Large intestine (tissue), 3 donors: ENCODE measurements around the gene TEDC1. TPM values are rescaled to one million over a fixed set of nuclear protein-coding genes. Genes with fewer than 3 reads are reported as not detected.
A peak's percentile ranks its signal among the peaks of the same experiment; 100 is the strongest.

Experiments used
- DNase-seq, 2 donors: peaks; one replicate each; pipeline versions ENCODE4 v3.0.0 to v3.0.0-alpha.2; 2013
- H3K27ac ChIP-seq: one replicate; pipeline ENCODE4 v1.5.1; 2013; ENCODE audit warnings: low read length
- H3K27me3 ChIP-seq: 2 replicates; pipeline ENCODE4 v1.6.1; 2013; ENCODE audit warnings: low read length; ENCODE audit not compliant: control insufficient read depth, insufficient read depth
- H3K36me3 ChIP-seq: 2 replicates; pipeline ENCODE4 v1.6.1; 2013; ENCODE audit warnings: low read length; ENCODE audit not compliant: control insufficient read depth, insufficient read depth
- H3K4me1 ChIP-seq: one replicate; pipeline ENCODE4 v1.6.1; 2013; ENCODE audit warnings: low read length; ENCODE audit not compliant: control insufficient read depth, insufficient read depth
- H3K4me3 ChIP-seq: one replicate; pipeline ENCODE4 v1.5.1; 2013; ENCODE audit warnings: low read length
- H3K9me3 ChIP-seq: one replicate; pipeline ENCODE4 v1.6.1; 2013; ENCODE audit warnings: mild to moderate bottlenecking, low read depth, low read length, moderate library complexity; ENCODE audit not compliant: control insufficient read depth
- whole genome bisulfite sequencing: methylation state at CpG from one replicate; pipeline ENCODE4 v1.1.5; 2013; ENCODE audit warnings: low lambda C conversion rate; ENCODE audit not compliant: insufficient coverage; 5-methylcytosine and 5-hydroxymethylcytosine counted together
- polyA plus RNA-seq: library from polyadenylated mRNA; unstranded; fragments of 120-200 nt; gene quantifications from one replicate; pipeline ENCODE4 v1.2.1, GENCODE V29; 2013

The TEDC1 gene
- polyA plus RNA-seq, 1 donor: 8.7 TPM

DNA sequence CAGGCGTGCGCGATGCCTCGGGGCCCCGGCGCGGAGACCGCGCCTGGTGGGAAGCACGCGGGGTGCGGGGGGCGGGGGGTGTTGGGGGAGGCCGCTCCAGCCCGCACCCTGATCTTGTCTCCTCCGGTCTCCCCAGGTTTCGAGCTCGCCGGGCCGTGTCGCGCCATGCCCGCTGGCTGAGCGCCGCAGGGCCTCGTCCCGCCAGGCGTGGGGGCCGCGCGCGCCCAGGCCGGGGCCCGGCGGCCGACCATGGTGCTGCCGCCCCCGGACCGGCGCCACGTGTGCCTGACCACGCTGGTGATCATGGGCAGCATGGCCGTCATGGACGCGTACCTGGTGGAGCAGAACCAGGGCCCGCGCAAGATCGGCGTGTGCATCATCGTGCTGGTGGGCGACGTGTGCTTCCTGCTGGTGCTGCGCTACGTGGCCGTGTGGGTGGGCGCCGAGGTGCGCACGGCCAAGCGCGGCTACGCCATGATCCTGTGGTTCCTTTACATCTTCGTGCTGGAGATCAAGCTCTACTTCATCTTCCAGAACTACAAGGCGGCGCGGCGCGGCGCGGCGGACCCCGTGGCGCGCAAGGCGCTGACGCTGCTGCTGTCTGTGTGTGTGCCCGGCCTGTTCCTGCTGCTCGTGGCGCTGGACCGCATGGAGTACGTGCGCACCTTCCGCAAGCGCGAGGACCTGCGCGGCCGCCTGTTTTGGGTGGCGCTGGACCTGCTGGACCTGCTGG, 37.7 kb downstream of the TEDC1 start:
- Histone ChIP-seq H3K27me3 (peaks cover 58% of the 10 kb centered on the region), H3K27ac (no peak overlapping the region), H3K4me1 (peaks cover 20% of the 10 kb centered on the region), H3K4me3 (peak overlapping the region; percentile 16), H3K9me3 (peaks cover 7% of the 10 kb centered on the region), H3K36me3 (no peaks in the 10 kb centered on the region)
- DNase-seq: no peak
- WGBS: no CpG with 5 or more reads among the region's 89 CpGs

DNA sequence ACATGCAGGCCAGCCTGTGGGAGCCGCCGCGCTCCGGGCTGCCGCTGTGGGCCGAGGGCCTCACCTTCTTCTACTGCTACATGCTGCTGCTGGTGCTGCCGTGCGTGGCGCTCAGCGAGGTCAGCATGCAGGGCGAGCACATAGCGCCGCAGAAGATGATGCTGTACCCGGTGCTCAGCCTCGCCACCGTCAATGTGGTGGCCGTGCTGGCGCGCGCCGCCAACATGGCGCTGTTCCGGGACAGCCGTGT, 38.2 kb downstream of the TEDC1 start:
- Histone ChIP-seq H3K36me3 (no peaks in the 10 kb centered on the region), H3K27me3 (peaks cover 53% of the 10 kb centered on the region), H3K27ac (no peak overlapping the region), H3K4me1 (peaks cover 20% of the 10 kb centered on the region), H3K4me3 (no peak overlapping the region), H3K9me3 (peaks cover 7% of the 10 kb centered on the region)
- WGBS: no CpG with 5 or more reads among the region's 24 CpGs
- peak in 1 of 2 donors; percentile 48 for DNase-seq

DNA sequence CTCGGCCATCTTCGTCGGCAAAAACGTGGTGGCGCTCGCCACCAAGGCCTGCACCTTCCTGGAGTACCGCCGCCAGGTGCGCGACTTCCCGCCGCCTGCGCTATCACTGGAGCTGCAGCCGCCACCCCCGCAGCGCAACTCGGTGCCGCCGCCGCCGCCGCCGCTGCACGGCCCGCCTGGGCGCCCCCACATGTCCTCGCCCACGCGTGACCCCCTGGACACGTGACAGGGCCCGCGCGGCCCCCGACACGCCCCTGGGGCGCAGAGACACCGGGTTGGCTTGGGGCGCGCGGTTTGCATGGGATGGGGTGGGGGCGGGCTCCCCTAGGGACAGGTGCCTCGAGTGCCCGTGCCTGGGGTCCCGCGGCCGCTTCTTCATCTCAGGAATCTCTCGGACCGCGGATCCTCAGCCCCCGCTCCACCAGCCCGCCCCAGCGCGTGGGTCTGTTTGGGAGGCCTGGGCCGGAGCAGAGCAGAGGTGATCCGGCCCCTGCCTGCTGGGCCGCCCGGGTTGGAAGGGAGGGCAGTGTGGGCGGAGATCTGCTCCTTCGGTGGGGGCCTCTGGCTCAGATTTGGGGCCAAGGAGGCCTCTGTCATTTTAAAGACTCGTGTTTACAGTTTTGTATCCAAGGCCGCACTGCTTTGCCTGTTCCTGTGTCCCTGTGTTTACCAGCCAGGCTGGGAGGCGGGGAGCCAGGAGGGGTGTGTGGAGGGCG, 38.7 kb downstream of the TEDC1 start:
- no CpG with 5 or more reads among the region's 63 CpGs for WGBS

DNA sequence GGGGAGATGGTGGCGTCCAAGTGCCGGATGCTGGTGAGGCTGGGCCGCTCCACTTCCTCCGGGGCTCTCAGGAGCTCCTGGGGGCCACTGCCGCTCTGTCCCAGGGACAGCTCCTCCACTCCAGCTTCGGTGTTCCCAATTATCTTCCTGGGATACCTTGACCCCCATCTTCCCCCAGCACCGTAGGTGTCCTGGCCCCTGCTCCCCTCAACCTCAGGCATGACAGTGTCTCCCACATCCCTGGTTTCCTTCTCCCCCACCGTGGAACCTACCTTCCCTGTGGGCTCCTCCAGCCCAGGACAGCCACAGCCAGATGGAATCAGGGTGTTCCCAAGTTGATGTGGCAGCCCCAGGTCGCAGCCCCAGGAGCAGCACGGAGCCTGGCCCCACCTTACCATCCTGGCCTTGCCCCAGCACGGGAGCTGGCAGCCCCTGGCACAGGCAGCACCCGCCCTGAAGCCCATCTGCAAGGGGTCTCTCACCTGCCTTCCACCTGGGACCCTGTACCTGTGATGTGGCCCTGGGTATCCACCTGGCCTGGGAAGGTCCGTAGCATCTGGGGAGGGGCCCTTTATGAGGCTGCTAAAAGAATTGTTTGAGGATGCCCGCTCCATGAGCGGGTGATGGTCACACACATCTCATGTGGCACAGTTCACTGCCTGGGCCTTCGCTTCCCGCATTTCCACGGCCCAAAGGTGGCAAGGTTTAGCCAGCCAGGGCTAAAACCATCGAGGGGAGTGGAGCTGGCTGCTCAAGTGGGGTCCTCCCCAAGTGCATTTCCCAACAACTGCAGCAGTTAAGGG, 39.4 kb downstream of the TEDC1 start:
- 52% methylated on average over 4 of the region's 19 CpGs for WGBS
- no peak for DNase-seq
- peaks cover 43% of the 10 kb centered on the region for H3K27me3 ChIP-seq
- H3K4me1 ChIP-seq: peaks cover 20% of the 10 kb centered on the region
- peaks cover 7% of the 10 kb centered on the region for H3K9me3 ChIP-seq
- H3K27ac ChIP-seq: no peak overlapping the region
- H3K4me3 ChIP-seq: no peak overlapping the region
- H3K36me3 ChIP-seq: no peaks in the 10 kb centered on the region

More for the DNA sequence above, 38.7 kb downstream of the TEDC1 start:
- Histone ChIP-seq H3K4me3 (no peak overlapping the region), H3K9me3 (peaks cover 7% of the 10 kb centered on the region), H3K36me3 (no peaks in the 10 kb centered on the region), H3K4me1 (peaks cover 20% of the 10 kb centered on the region), H3K27me3 (peaks cover 49% of the 10 kb centered on the region), H3K27ac (no peak overlapping the region)
- peak in 1 of 2 donors; percentile 41 for DNase-seq

DNA sequence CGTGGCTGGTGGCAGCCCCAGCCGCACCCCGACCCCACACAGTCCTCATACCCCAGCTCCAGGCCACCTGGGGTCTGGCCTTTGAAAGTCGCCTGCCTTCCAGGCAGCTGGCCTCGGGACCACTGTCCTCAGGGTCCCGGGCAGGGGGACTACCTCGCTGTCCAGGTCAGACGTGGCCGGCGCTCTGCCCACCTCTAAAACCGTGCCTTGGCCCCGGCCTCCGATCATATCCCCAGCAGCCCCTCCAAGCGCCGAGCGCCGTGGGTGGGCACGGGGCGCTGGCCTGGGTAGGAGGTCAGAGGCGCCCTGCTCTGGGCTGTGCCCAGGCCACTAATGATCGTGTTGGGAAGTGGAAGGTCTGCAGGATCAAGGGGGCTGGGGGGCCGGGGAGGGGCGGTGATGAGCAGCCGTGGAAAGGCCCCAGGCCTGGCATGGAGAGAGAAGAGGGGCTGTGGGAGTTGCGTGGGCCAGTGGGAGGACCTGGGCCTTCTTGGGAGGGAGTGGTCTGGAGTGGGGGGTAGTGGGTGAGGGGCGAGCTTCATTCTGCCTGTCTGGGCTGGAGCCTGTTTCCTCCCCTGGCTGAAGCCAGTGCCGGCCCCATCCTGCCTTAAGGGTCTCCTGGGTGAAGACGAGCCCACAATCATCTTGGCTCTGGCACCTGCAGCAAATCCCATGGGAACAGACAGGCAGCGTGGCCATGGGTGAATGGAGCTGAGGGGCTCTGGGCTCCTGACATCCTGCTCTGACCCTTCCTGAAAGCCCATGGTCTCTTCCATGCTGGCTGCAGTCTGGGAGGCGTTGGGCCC, 40.2 kb downstream of the TEDC1 start:
- peaks cover 36% of the 10 kb centered on the region for H3K27me3 ChIP-seq
- no peak overlapping the region for H3K27ac ChIP-seq
- no CpG with 5 or more reads among the region's 30 CpGs for WGBS
- H3K9me3 ChIP-seq: peaks cover 7% of the 10 kb centered on the region
- DNase-seq: no peak
- peaks cover 20% of the 10 kb centered on the region for H3K4me1 ChIP-seq
- H3K36me3 ChIP-seq: no peaks in the 10 kb centered on the region
- H3K4me3 ChIP-seq: no peak overlapping the region

DNA sequence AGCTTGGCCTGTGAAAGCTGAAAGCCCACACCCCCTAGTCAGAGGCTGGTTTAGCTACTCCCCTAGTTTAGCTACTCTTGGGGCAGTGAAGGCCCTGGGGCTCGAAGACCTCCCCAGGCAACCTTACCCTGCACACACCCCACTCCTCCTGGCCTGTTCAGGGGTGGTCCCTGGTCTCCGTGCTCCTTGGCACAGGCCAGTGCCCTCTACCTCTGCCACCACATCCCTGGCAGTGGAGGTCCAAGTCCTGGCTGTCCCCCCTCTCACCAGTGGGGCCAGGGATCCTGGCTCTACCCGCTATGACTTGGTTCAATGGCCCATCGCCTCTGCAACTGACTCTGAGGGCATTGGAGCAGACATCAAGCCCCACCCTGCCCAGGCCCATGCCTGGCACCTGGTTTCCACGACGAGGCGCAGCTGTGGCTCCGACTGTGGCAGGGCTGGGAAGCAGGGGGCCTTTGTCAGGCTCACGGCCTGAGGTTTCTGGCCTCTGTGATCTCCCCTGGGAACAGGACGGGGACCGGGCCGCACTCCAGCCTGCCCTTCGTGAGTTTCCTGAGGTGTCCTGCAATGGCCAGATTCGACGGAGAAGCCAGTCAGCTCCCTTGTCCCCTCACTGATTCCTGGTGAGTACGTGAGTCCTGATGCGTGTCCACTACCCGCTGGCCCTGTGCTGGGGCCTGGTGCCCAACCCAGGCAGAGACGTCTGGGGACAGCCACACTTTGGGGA, 41.0 kb downstream of the TEDC1 start:
- peaks cover 7% of the 10 kb centered on the region for H3K9me3 ChIP-seq
- no peak overlapping the region for H3K4me3 ChIP-seq
- no peak overlapping the region for H3K27ac ChIP-seq
- peaks cover 31% of the 10 kb centered on the region for H3K27me3 ChIP-seq
- H3K4me1 ChIP-seq: peaks cover 19% of the 10 kb centered on the region
- no peak for DNase-seq
- no peaks in the 10 kb centered on the region for H3K36me3 ChIP-seq
- WGBS: no CpG with 5 or more reads among the region's 19 CpGs

DNA sequence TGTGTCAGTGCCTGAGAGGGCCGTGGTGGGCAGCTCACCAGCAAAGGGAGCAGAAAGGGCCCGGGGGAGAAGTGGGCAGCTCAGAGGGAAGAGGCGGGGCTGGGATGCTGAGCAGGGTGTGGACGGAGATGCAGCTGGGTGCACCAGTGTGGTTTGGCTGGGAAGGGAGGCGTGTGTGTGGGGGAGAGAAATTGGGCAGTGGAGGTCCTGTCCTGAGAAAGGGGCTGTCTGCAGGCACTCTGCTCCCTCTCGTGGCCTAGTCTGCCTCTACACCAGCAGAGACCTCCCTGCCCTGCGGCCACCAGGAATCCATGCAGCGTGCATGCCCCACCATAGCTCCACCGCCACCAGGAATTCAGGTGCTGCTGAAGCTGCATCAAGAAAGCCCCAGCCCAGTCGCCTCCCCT, 41.7 kb downstream of the TEDC1 start:
- H3K27ac ChIP-seq: no peak overlapping the region
- H3K9me3 ChIP-seq: peaks cover 7% of the 10 kb centered on the region
- H3K27me3 ChIP-seq: peaks cover 25% of the 10 kb centered on the region
- no peak overlapping the region for H3K4me3 ChIP-seq
- no peak for DNase-seq
- H3K4me1 ChIP-seq: peaks cover 13% of the 10 kb centered on the region
- WGBS: 85% methylated on average over 2 of the region's 10 CpGs
- H3K36me3 ChIP-seq: no peaks in the 10 kb centered on the region

DNA sequence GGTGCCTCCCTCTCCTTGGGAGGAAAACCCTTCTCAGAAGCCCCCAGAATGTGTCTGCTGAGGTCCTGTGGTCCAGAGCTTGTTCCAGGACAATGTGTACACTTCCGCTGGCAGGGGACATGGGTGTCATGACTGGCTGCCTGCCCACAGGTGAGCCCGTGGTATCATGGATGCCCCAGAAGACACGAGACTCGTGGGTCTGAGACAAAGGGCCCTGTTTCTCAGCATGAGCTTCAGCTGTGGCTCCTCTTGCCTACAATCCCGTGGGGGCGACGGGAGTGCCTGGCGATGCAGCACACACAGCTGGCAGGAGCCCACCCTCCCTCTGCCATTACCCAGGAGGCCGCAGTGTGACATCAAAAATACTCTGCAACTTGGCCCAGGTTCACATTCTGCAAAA, 42.3 kb downstream of the TEDC1 start:
- DNase-seq: no peak
- Histone ChIP-seq H3K9me3 (peaks cover 7% of the 10 kb centered on the region), H3K36me3 (no peaks in the 10 kb centered on the region), H3K4me1 (peaks cover 10% of the 10 kb centered on the region), H3K27me3 (peaks cover 20% of the 10 kb centered on the region), H3K27ac (no peak overlapping the region), H3K4me3 (no peak overlapping the region)
- WGBS: no CpG with 5 or more reads among the region's 9 CpGs

DNA sequence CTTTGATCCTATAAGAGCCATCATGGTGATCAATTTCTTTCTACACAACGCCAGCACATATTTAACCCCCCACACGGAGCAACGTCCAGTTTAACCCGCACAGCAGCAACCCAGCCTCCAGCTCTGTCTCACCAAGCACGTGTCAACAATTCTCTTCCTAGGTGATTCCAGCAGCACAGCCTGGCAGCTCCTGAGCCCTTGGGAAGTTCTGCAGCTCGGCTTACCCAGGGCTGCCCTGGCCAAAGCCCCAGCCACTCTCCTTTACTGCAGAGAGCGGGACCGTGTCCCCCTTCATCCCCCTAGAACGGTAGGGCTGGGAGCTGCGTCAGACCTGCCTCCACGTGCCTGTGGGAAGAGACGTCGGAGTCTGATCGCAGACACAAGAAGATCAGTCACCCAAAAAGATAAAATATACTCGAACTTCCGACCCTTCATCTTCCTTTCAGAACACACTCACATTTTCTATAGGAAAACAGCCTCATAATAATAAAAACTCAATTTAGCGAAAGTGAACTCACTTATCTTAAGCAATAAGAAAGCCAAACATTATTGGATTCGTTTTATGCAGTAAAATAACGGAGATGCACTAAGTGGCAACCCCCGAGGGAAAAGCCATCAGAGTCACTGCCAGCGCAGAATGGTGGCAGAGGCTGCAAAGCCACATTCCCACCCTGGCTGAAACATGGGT, 42.9 kb downstream of the TEDC1 start:
- no peak for DNase-seq
- Histone ChIP-seq H3K4me3 (no peak overlapping the region), H3K36me3 (no peaks in the 10 kb centered on the region), H3K27me3 (peaks cover 20% of the 10 kb centered on the region), H3K9me3 (peaks cover 5% of the 10 kb centered on the region), H3K4me1 (peaks cover 8% of the 10 kb centered on the region), H3K27ac (no peak overlapping the region)
- WGBS: no CpG with 5 or more reads among the region's 21 CpGs
